HEK293 (cell line): ENCODE data around the gene GATAD2A.
A peak's percentile ranks its signal among the peaks of the same experiment; 100 is the strongest.

Experiments used
- CTCF ChIA-PET: fragments of 350-600 bp; formaldehyde crosslinking; extraction: SDS; loops from one replicate; lab custom pipeline; 2021; ENCODE audit warnings: antibody characterized with exemption; lab: Yijun Ruan, JAX
- POLR2A ChIA-PET: fragments of 300-600 bp; formaldehyde crosslinking; extraction: SDS; loops from one replicate; lab custom pipeline; 2020; ENCODE audit warnings: antibody characterized with exemption, inconsistent platforms; lab: Yijun Ruan, JAX
- H3K27ac ChIP-seq: fragments of 200-500 bp; sonication (Bioruptor generic); 2 replicates; pipeline ENCODE4 v1.5.1; 2014; ENCODE audit warnings: low read depth, low read length, control low read depth, inconsistent platforms; ENCODE audit errors: extremely low read depth
- H3K36me3 ChIP-seq, 2 experiments: fragments of 200-500 bp in 1 of 2; sonication (Bioruptor generic) in 1 of 2; 1 replicate in 1 of 2; 2 replicates in 1 of 2; pipeline ENCODE4 v1.5.1; 2014 to 2017; ENCODE audit warnings: inconsistent platforms in 2 of 2, low read length in 2 of 2; ENCODE audit not compliant: control insufficient read depth in 2 of 2, insufficient read depth in 1 of 2
- H3K4me1 ChIP-seq: fragments of 200-500 bp; sonication (Bioruptor generic); 2 replicates; pipeline ENCODE4 v1.5.1; 2014; ENCODE audit warnings: mild to moderate bottlenecking, low read length, inconsistent platforms; ENCODE audit not compliant: control insufficient read depth, insufficient read depth
- H3K4me3 ChIP-seq: 2 replicates; pipeline ENCODE4 v1.5.1; 2011; ENCODE audit warnings: low read depth, mild to moderate bottlenecking, control low read depth, low read length, moderate library complexity
- H3K9me3 ChIP-seq: fragments of 200-500 bp; sonication (Bioruptor generic); 2 replicates; pipeline ENCODE4 v1.5.1; 2014; ENCODE audit warnings: low read depth, low read length, inconsistent platforms; ENCODE audit not compliant: control insufficient read depth, insufficient read depth
- CTCF ChIP-seq: fragments of 450-650 bp; formaldehyde crosslinking; IDR thresholded peaks from 2 replicates; pipeline ENCODE4 v1.5.1; 2016; ENCODE audit warnings: missing biosample characterization, missing genetic modification characterization
- MYNN ChIP-seq: fragments of 450-650 bp; formaldehyde crosslinking; IDR thresholded peaks from 2 replicates; pipeline ENCODE4 v1.5.1; 2016; ENCODE audit warnings: missing biosample characterization, missing genetic modification characterization, borderline replicate concordance
- SP3 ChIP-seq: fragments of 450-650 bp; formaldehyde crosslinking; IDR thresholded peaks from 2 replicates; pipeline ENCODE4 v1.5.1; 2016; ENCODE audit warnings: missing biosample characterization, missing genetic modification characterization
- TCF7L2 ChIP-seq: IDR thresholded peaks from 2 replicates; pipeline ENCODE4 v1.6.1; 2011; ENCODE audit warnings: low read depth, mild to moderate bottlenecking, inconsistent platforms, low read length, moderate library complexity, borderline replicate concordance
- WT1 ChIP-seq: fragments of 450-650 bp; formaldehyde crosslinking; IDR thresholded peaks from 2 replicates; pipeline ENCODE4 v1.5.1; 2016; ENCODE audit warnings: missing biosample characterization, missing genetic modification characterization
- YY1 ChIP-seq: fragments of 450-650 bp; formaldehyde crosslinking; IDR thresholded peaks from 2 replicates; pipeline ENCODE4 v1.5.1; 2018; ENCODE audit warnings: missing biosample characterization, missing genetic modification characterization
- ZBTB17 ChIP-seq: fragments of 450-650 bp; formaldehyde crosslinking; IDR thresholded peaks from 2 replicates; pipeline ENCODE4 v1.5.1; 2016; ENCODE audit warnings: missing biosample characterization, missing genetic modification characterization
- ZFP3 ChIP-seq: fragments of 450-650 bp; formaldehyde crosslinking; IDR thresholded peaks from 2 replicates; pipeline ENCODE4 v1.5.1; 2016; ENCODE audit warnings: low read depth, missing biosample characterization, missing genetic modification characterization
- ZNF112 ChIP-seq: fragments of 450-650 bp; formaldehyde crosslinking; IDR thresholded peaks from 2 replicates; pipeline ENCODE4 v1.5.0; 2017; ENCODE audit warnings: missing biosample characterization, missing genetic modification characterization
- ZNF114 ChIP-seq: fragments of 450-650 bp; formaldehyde crosslinking; IDR thresholded peaks from 2 replicates; pipeline ENCODE4 v1.5.0; 2017; ENCODE audit warnings: missing biosample characterization, missing genetic modification characterization
- ZNF146 ChIP-seq: fragments of 450-650 bp; formaldehyde crosslinking; IDR thresholded peaks from 2 replicates; pipeline ENCODE4 v1.5.1; 2016; ENCODE audit warnings: missing biosample characterization, missing genetic modification characterization
- ZNF280C ChIP-seq: fragments of 450-650 bp; formaldehyde crosslinking; IDR thresholded peaks from 2 replicates; pipeline ENCODE4 v1.5.1; 2016; ENCODE audit warnings: missing biosample characterization, missing genetic modification characterization
- ZNF302 ChIP-seq: fragments of 450-650 bp; formaldehyde crosslinking; IDR thresholded peaks from 2 replicates; pipeline ENCODE4 v1.5.1; 2016; ENCODE audit warnings: missing biosample characterization, missing genetic modification characterization, low read depth
- ZNF335 ChIP-seq: fragments of 450-650 bp; formaldehyde crosslinking; conservative IDR thresholded peaks from 2 replicates; pipeline ENCODE4 v1.5.1; 2016; ENCODE audit warnings: missing biosample characterization, missing genetic modification characterization
- ZNF473 ChIP-seq: fragments of 450-650 bp; formaldehyde crosslinking; IDR thresholded peaks from 2 replicates; pipeline ENCODE4 v1.5.1; 2017; ENCODE audit warnings: missing biosample characterization, missing genetic modification characterization
- ZNF48 ChIP-seq: fragments of 450-650 bp; formaldehyde crosslinking; IDR thresholded peaks from 2 replicates; pipeline ENCODE4 v1.5.1; 2016; ENCODE audit warnings: missing biosample characterization, missing genetic modification characterization
- ZNF518A ChIP-seq: fragments of 450-650 bp; formaldehyde crosslinking; conservative IDR thresholded peaks from 2 replicates; pipeline ENCODE4 v1.5.1; 2016; ENCODE audit warnings: low read depth, missing biosample characterization, missing genetic modification characterization
- ZNF529 ChIP-seq: fragments of 450-650 bp; formaldehyde crosslinking; IDR thresholded peaks from 2 replicates; pipeline ENCODE4 v1.5.1; 2017; ENCODE audit warnings: missing genetic modification characterization, missing biosample characterization; ENCODE audit not compliant: insufficient replicate concordance
- ZNF623 ChIP-seq: fragments of 450-650 bp; formaldehyde crosslinking; IDR thresholded peaks from 2 replicates; pipeline ENCODE4 v1.5.1; 2016; ENCODE audit warnings: missing biosample characterization, missing genetic modification characterization
- ZNF626 ChIP-seq: fragments of 450-650 bp; sonication (Bioruptor Pico); formaldehyde crosslinking; IDR thresholded peaks from 2 replicates; pipeline ENCODE4 v1.5.1; 2018; ENCODE audit warnings: missing biosample characterization, missing genetic modification characterization, inconsistent platforms
- ZNF629 ChIP-seq: fragments of 450-650 bp; formaldehyde crosslinking; IDR thresholded peaks from 2 replicates; pipeline ENCODE4 v1.5.1; 2017; ENCODE audit warnings: missing biosample characterization, missing genetic modification characterization
- ZNF792 ChIP-seq: fragments of 450-650 bp; formaldehyde crosslinking; IDR thresholded peaks from 2 replicates; pipeline ENCODE4 v1.5.1; 2016; ENCODE audit warnings: missing biosample characterization, missing genetic modification characterization
- ZXDB ChIP-seq: fragments of 450-650 bp; formaldehyde crosslinking; IDR thresholded peaks from 2 replicates; pipeline ENCODE4 v1.5.1; 2016; ENCODE audit warnings: missing biosample characterization, missing genetic modification characterization
- TF ChIP-seq, protein P1 (sequence below): fragments of 450-650 bp; formaldehyde crosslinking; IDR thresholded peaks from 2 replicates; pipeline ENCODE4 v1.5.1; 2016; ENCODE audit warnings: missing biosample characterization, missing genetic modification characterization
- TF ChIP-seq, protein P2 (sequence below): fragments of 450-650 bp; formaldehyde crosslinking; IDR thresholded peaks from 2 replicates; pipeline ENCODE4 v1.5.1; 2016; ENCODE audit warnings: missing biosample characterization, missing genetic modification characterization
- TF ChIP-seq, protein P3 (sequence below): fragments of 450-650 bp; formaldehyde crosslinking; IDR thresholded peaks from 2 replicates; pipeline ENCODE4 v1.5.1; 2016; ENCODE audit warnings: missing biosample characterization, missing genetic modification characterization

GATAD2A gene

GRCh38 chr19:19361075-19361594 lies 44.3 kb upstream of the GATAD2A start:
- POLR2A ChIA-PET, result no interaction called here
- Histone ChIP-seq H3K4me1 (no peaks in the 10 kb centered on the region; the same call in none of the 2 replicates), H3K4me3 (no peak overlapping the region), H3K9me3 (no peaks in the 10 kb centered on the region), H3K36me3 (peaks cover 3 to 25% of the 10 kb centered on the region in 2 experiments; a peak in 2 of 3 replicates), H3K27ac (no peak overlapping the region)
- CTCF ChIA-PET, result interaction anchor here (0.7 to 5.8 kb wide), 5 partner anchors 14 to 129 kb away, joined by 3 to 23 read pairs (median 3); no protein-coding TSS in a partner anchor
- 0 out of 2 replicates have a peak, but pooled peaks have one; percentile 36 for TF ChIP-seq ZNF629 (tag by site-specific recombination)
- no peak for TF ChIP-seq SP3 (tag by site-specific recombination)
- TF ChIP-seq ZNF114, result no peak
- TF ChIP-seq ZNF623 (tag by site-specific recombination), result no peak
- TF ChIP-seq ZFP3 (tag by site-specific recombination), result no peak
- no peak for TF ChIP-seq ZNF335 (tag by site-specific recombination)
- no peak for TF ChIP-seq ZNF626 (tag by site-specific recombination)
- TF ChIP-seq ZNF112, result no peak
- no peak for TF ChIP-seq MYNN
- no peak for TF ChIP-seq ZNF529
- no peak for TF ChIP-seq TCF7L2
- TF ChIP-seq, protein P1, sequence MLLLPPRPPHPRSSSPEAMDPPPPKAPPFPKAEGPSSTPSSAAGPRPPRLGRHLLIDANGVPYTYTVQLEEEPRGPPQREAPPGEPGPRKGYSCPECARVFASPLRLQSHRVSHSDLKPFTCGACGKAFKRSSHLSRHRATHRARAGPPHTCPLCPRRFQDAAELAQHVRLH, result peak; percentile 94
- no peak for TF ChIP-seq ZNF473 (tag by site-specific recombination)
- TF ChIP-seq ZXDB, result 0 out of 2 replicates have a peak, but pooled peaks have one; percentile 21
- no peak for TF ChIP-seq ZNF280C (tag by site-specific recombination)
- TF ChIP-seq, protein P2, sequence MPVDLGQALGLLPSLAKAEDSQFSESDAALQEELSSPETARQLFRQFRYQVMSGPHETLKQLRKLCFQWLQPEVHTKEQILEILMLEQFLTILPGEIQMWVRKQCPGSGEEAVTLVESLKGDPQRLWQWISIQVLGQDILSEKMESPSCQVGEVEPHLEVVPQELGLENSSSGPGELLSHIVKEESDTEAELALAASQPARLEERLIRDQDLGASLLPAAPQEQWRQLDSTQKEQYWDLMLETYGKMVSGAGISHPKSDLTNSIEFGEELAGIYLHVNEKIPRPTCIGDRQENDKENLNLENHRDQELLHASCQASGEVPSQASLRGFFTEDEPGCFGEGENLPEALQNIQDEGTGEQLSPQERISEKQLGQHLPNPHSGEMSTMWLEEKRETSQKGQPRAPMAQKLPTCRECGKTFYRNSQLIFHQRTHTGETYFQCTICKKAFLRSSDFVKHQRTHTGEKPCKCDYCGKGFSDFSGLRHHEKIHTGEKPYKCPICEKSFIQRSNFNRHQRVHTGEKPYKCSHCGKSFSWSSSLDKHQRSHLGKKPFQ, result peak; percentile 91
- no peak for TF ChIP-seq ZBTB17 (tag by site-specific recombination)
- peak; percentile 74; the same call in 1 of the 2 replicates for TF ChIP-seq CTCF (tag by site-specific recombination)
- TF ChIP-seq ZNF146, result no peak
- no peak for TF ChIP-seq WT1 (tag by site-specific recombination)
- TF ChIP-seq ZNF48 (tag by site-specific recombination), result no peak
- no peak for TF ChIP-seq YY1
- TF ChIP-seq, protein P3, sequence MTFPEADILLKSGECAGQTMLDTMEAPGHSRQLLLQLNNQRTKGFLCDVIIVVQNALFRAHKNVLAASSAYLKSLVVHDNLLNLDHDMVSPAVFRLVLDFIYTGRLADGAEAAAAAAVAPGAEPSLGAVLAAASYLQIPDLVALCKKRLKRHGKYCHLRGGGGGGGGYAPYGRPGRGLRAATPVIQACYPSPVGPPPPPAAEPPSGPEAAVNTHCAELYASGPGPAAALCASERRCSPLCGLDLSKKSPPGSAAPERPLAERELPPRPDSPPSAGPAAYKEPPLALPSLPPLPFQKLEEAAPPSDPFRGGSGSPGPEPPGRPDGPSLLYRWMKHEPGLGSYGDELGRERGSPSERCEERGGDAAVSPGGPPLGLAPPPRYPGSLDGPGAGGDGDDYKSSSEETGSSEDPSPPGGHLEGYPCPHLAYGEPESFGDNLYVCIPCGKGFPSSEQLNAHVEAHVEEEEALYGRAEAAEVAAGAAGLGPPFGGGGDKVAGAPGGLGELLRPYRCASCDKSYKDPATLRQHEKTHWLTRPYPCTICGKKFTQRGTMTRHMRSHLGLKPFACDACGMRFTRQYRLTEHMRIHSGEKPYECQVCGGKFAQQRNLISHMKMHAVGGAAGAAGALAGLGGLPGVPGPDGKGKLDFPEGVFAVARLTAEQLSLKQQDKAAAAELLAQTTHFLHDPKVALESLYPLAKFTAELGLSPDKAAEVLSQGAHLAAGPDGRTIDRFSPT (tag by site-specific recombination), result peak; percentile 73; the same call in 1 of the 2 replicates
- no peak for TF ChIP-seq ZNF302 (tag by site-specific recombination)
- TF ChIP-seq ZNF518A (tag by site-specific recombination), result no peak
- no peak for TF ChIP-seq ZNF792 (tag by site-specific recombination)
